ENCODE results near the gene CFAP251. TPM values are rescaled to one million over a fixed set of nuclear protein-coding genes. Genes with fewer than 3 reads are reported as not detected.

The CFAP251 gene
- total and polyA plus RNA-seq, 2 donors (not counting 3 experiments of a cell fraction or from before 2014, with no cell fraction given), result 3.3 to 4.0 TPM

DNA sequence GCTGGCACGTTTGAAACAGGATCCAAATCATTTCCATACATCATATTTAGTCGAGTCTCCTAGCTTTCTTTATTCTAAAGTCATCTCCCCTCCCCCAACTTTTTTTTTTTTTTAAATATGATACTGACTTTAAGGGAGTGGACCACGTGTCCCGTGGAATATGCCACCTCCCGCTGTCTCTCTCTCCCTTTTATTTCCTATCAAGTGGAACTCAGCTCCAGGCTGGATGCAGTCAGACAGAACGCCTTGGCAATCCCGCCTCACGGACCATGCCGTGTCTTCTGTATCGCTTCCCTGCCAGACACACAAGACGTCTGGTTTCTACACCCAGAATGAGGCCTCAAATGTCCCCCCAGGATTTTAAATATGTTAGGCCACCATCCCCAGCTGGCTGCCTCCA is 124.5 kb downstream of the CFAP251 start:
- DNase-seq (ENCODE audit: low read depth, low spot score) (no peak), FAIRE-seq (no peak)
- no peak overlapping the region for H3K4me2 ChIP-seq (ENCODE audit: insufficient read depth, low read length)
- no peak overlapping the region for H2AFZ ChIP-seq (ENCODE audit: low read depth, low read length)
- H3K9me1 ChIP-seq (replicated peaks; ENCODE audit: control insufficient read depth, extremely low read depth, insufficient read depth, low read length), result no peaks in the 10 kb centered on the region
- TF ChIP-seq FOS (IDR thresholded peaks at IDR 0.05; ENCODE audit: borderline replicate concordance, insufficient read depth, low read length) (no peak), GATA2 (IDR thresholded peaks at IDR 0.05; ENCODE audit: insufficient read depth, insufficient read length, low read depth, low read length) (no peak), JUN (IDR thresholded peaks at IDR 0.05; ENCODE audit: borderline replicate concordance, insufficient read depth, insufficient read length, low read depth) (no peak), MYC (IDR thresholded peaks at IDR 0.05; ENCODE audit: low read depth, low read length) (no peak), CTCF (IDR thresholded peaks at IDR 0.05; ENCODE audit: extremely low read depth in 1 of 2, insufficient read depth in 1 of 2, low read depth in 1 of 2, low read length in 2 of 2) (no peak), EZH2 (IDR thresholded peaks at IDR 0.05; ENCODE audit: borderline replicate concordance, low read depth, low read length, severe bottlenecking) (no peak), POLR2A (IDR thresholded peaks at IDR 0.05; ENCODE audit: low read depth, low read length) (no peak), POLR2AphosphoS5 (IDR thresholded peaks at IDR 0.05; ENCODE audit: insufficient read depth, low read depth, low read length) (no peak)
- TF ChIP-seq, protein P1, sequence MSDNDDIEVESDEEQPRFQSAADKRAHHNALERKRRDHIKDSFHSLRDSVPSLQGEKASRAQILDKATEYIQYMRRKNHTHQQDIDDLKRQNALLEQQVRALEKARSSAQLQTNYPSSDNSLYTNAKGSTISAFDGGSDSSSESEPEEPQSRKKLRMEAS (IDR thresholded peaks at IDR 0.05; ENCODE audit: insufficient read depth, insufficient read length), result no peak
- no peak overlapping the region for H3K9ac ChIP-seq (replicated peaks; ENCODE audit: extremely low read depth, insufficient read depth, low read length)
- no peaks in the 10 kb centered on the region for H3K27me3 ChIP-seq (ENCODE audit: control insufficient read depth in 2 of 2, insufficient read depth in 2 of 2, low read length in 2 of 2)
- no peaks in the 10 kb centered on the region for H3K9me3 ChIP-seq (replicated peaks; ENCODE audit: control insufficient read depth, insufficient read depth, low read length)
- H3K79me2 ChIP-seq (ENCODE audit: control insufficient read depth, insufficient read depth, low read length), result no peaks in the 10 kb centered on the region
- intact Hi-C loops (cut with micrococcal nuclease), result no loop called here
- ChIA-PET CTCF (interaction anchor here (1.0 kb wide), 1 partner anchor 12 kb away, joined by 4 read pairs; no protein-coding TSS in a partner anchor), POLR2A (interaction anchor here (0.5 to 0.6 kb wide), 2 partner anchors 57 to 89 kb away, joined by 3 to 7 read pairs; no protein-coding TSS in a partner anchor)
- no peaks in the 10 kb centered on the region for H3K4me1 ChIP-seq (ENCODE audit: control insufficient read depth, extremely low read depth, insufficient read depth, low read length)
- H3K36me3 ChIP-seq (ENCODE audit: control insufficient read depth in 2 of 2, extremely low read depth in 1 of 2, insufficient read depth in 2 of 2, low read length in 2 of 2), result peaks cover 0 to 4% of the 10 kb centered on the region in 2 experiments
- no peaks in the 10 kb centered on the region for H4K20me1 ChIP-seq (replicated peaks; ENCODE audit: control insufficient read depth, extremely low read depth, insufficient read depth, low read length)
- no peak overlapping the region for H3K4me3 ChIP-seq (replicated peaks in 1 of 3; ENCODE audit: insufficient read depth in 1 of 3, low read depth in 1 of 3, low read length in 3 of 3)
- dilution Hi-C loops (cut with MboI; ENCODE audit: extremely low pct_ligation_motif_present, low sequenced_read_pairs), result no loop called here
- BruUV-seq (replicated peaks), result no TSS peak
- H3K27ac ChIP-seq (ENCODE audit: insufficient read depth, low read depth, low read length), result no peak overlapping the region
